ENCODE data around the gene RASSF7.

GRCh38 chr11:578276-579035 lies 17.7 kb downstream of the RASSF7 start:
- TF ChIP-seq CTCF (conservative IDR thresholded peaks at IDR 0.05) (no peak), EZH2 (IDR thresholded peaks at IDR 0.05; ENCODE audit: low read depth) (no peak)
